ENCODE results near the gene SLC39A9.

Gene SLC39A9

DNA sequence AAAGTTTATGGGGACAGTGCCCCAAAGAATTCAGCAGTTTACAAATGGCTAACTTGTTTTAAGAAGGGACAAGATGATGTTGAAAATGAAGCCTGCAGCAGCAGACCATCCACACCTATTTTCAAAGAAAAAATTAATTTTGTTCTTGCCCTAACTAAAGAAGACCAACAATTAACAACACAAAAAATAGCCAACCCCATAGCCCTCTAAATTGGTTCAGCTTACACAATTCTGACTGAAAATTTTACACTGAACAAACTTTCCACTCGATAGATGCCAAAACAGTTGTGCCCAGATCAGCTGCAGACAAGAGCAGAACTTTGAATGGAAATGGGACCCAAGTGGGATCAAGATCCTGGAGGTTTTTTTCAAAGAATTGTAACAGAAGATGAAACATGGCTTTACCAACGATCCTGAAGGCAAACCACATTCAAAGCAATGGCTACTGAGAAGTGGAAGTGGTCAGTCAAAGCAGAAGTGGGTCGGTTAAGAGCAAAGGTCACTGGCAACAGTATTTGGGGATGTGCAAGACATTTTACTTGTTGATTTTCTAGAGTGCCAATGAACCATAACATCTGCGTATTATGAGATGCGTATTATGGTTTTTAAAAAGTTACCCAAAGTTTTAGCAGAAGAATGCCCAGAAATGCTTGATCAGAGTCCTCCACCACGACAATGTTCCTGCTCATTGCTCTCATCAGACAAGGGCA lies 30.0 kb downstream of the SLC39A9 start:
- no peak overlapping the region for H3K4me3 ChIP-seq (ENCODE audit: low read length)
- H3K27me3 ChIP-seq (ENCODE audit: control insufficient read depth, insufficient read depth, low read length): no peaks in the 10 kb centered on the region
- H3K9me3 ChIP-seq (replicated peaks; ENCODE audit: low read length): no peaks in the 10 kb centered on the region
- H3K4me1 ChIP-seq (ENCODE audit: control insufficient read depth, insufficient read depth, low read length): peaks cover 15% of the 10 kb centered on the region
- peaks cover 11% of the 10 kb centered on the region for H3K36me3 ChIP-seq (ENCODE audit: insufficient read depth, low read length)
- no peak overlapping the region for H3K9ac ChIP-seq (ENCODE audit: low read depth, low read length)
- H3K4me2 ChIP-seq (ENCODE audit: low read length): no peak overlapping the region

- H3K9me3 ChIP-seq (replicated peaks; ENCODE audit: low read length): no peaks in the 10 kb centered on the region
- H3K4me1 ChIP-seq (ENCODE audit: control insufficient read depth, insufficient read depth, low read length): peaks cover 5% of the 10 kb centered on the region
- no peak overlapping the region for H3K9ac ChIP-seq (ENCODE audit: low read depth, low read length)
- no peak overlapping the region for H3K4me3 ChIP-seq (ENCODE audit: low read length)
- H3K27me3 ChIP-seq (ENCODE audit: control insufficient read depth, insufficient read depth, low read length): no peaks in the 10 kb centered on the region
- H3K4me2 ChIP-seq (ENCODE audit: low read length): no peak overlapping the region
- peaks cover 11% of the 10 kb centered on the region for H3K36me3 ChIP-seq (ENCODE audit: insufficient read depth, low read length)
These were observed 31.2 kb downstream of the SLC39A9 start for GRCh38 chr14:69429643-69430042.

DNA sequence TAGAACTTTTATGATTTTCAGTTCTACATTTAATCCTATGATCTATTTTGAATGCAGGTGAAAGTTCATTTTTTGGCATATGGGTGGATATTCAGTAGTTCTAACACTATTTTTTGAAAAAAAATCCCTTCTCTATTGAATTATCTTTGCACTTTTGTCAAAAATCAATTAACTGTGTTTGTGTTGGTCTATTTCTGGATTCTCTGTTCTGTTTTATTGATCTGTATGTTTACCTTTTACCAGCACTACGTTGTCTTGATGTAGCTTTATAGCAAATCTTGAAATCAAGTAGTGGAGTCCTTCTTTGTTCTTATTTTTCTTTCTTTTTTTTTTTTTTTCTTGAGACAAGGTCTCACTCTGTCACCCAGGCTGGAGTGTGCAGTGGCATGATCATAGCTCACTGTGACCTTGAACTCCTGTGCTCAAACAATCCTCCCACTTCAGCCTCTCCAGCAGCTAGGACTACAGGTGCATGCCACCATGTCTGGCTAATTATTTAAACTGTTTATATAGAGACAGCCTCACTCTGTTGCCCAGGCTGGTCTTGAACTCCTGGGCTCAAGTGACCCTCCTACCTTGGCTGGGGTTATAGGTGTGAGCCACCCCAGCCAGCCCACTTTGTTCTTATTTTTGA lies 31.9 kb downstream of the SLC39A9 start:
- Histone ChIP-seq H3K4me1 (ENCODE audit: control insufficient read depth, insufficient read depth, low read length) (no peaks in the 10 kb centered on the region), H3K27me3 (ENCODE audit: control insufficient read depth, insufficient read depth, low read length) (no peaks in the 10 kb centered on the region), H3K4me2 (ENCODE audit: low read length) (no peak overlapping the region), H3K9ac (ENCODE audit: low read depth, low read length) (no peak overlapping the region), H3K9me3 (replicated peaks; ENCODE audit: low read length) (no peaks in the 10 kb centered on the region), H3K36me3 (ENCODE audit: insufficient read depth, low read length) (peaks cover 11% of the 10 kb centered on the region), H3K4me3 (ENCODE audit: low read length) (no peak overlapping the region)

DNA sequence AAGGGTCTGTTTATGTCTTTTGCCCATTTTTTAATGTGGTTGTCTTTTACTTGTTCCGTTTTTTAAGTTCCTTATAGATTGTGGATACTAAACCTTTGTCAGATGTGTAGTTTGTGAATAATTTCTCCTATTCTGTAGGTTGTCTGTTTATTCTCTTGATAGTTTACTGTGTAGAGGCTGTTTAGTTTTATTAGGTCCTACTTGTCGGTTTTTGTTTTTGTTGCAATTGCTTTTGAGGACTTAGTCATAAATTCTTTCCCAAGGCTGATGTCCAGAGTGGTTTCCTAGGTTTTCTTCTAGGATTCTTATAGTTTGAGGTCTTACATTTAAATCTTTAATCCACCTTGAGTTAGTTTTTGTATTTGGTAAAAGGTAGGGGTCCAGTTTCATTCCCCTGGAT lies 33.9 kb downstream of the SLC39A9 start:
- Histone ChIP-seq H3K4me1 (ENCODE audit: control insufficient read depth, insufficient read depth, low read length) (no peaks in the 10 kb centered on the region), H3K4me3 (ENCODE audit: low read length) (no peak overlapping the region), H3K9me3 (replicated peaks; ENCODE audit: low read length) (no peaks in the 10 kb centered on the region), H3K9ac (ENCODE audit: low read depth, low read length) (no peak overlapping the region), H3K27me3 (ENCODE audit: control insufficient read depth, insufficient read depth, low read length) (no peaks in the 10 kb centered on the region), H3K4me2 (ENCODE audit: low read length) (no peak overlapping the region), H3K36me3 (ENCODE audit: insufficient read depth, low read length) (no peaks in the 10 kb centered on the region)

DNA sequence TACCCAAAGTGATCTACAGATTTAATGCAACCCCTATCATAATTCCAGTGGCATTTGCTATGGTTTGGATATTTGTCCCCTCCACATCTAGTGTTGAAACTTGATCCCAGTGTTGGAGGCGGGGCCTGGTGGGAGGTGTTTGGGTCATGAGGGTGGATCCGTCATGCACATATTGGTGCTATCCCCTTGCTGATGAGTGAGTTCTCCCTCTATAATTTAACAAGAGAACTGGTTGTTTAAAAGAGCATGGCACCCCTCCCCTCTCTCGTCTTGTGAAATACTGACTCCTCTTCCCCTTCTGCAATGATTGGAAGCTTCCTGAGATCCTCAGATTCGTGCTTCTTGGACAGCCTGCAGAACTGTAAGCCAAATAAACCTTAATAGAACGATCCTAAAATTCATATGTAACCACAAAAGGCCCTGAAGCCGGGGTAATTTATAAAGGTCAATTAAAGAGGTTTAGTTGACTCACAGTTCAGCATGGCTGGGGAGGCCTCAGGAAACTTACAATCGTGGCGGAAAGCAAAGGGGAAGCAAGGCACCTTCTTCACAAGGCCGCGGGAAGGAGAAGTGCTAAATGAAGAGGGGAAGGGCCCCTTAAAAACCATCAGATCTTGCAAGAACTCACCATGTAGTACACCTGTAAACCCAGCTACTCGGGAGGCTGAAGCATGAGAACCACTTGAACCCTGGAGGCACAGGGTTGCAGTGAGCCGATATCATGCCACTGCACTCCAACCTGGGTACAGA lies 41.2 kb downstream of the SLC39A9 start:
- no peaks in the 10 kb centered on the region for H3K9me3 ChIP-seq (replicated peaks; ENCODE audit: low read length)
- H3K9ac ChIP-seq (ENCODE audit: low read depth, low read length): no peak overlapping the region
- H3K4me1 ChIP-seq (ENCODE audit: control insufficient read depth, insufficient read depth, low read length): peaks cover 5% of the 10 kb centered on the region
- no peak overlapping the region for H3K4me3 ChIP-seq (ENCODE audit: low read length)
- no peaks in the 10 kb centered on the region for H3K27me3 ChIP-seq (ENCODE audit: control insufficient read depth, insufficient read depth, low read length)
- no peak overlapping the region for H3K4me2 ChIP-seq (ENCODE audit: low read length)
- H3K36me3 ChIP-seq (ENCODE audit: insufficient read depth, low read length): peaks cover 4% of the 10 kb centered on the region

DNA sequence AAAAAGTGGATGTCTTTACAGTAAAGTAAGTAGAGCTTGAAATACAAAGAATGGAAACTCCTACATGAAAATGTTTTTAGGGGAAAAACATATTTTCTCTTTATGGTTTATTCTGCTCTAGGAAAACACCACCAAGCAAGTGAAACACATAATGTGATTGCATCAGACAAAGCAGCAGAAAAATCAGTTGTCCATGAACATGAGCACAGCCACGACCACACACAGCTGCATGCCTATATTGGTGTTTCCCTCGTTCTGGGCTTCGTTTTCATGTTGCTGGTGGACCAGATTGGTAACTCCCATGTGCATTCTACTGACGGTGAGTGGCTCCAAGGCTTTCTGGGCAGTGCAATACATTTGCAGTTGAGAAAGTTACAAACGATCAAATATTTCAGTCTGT lies 43.5 kb downstream of the SLC39A9 start:
- H3K36me3 ChIP-seq (ENCODE audit: insufficient read depth, low read length): peaks cover 4% of the 10 kb centered on the region
- H3K4me3 ChIP-seq (ENCODE audit: low read length): no peak overlapping the region

DNA sequence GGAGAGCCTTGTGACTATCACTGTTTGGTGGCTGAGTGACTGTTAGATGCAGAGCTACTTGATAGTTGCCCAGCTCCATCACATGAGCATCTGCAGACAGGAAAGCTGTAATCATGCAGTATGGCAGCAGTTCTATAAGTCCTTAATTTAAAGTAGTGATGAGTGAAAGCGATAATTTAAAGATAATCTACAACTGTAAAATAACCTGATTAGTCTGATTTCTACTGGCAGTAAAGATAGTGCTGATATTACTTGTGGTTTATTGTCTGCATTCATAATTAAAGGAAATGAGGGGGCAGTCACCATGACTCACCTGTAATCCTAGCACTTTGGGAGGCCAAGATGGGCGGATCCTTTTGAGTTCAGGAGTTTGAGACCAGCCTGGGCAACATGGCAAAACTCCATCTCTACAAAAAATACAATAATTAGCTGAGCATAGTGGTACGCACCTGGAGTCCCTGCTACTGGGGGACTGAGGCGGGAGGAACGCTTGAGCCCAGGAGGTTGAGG lies 44.9 kb downstream of the SLC39A9 start:
- no peak overlapping the region for H3K9ac ChIP-seq (ENCODE audit: low read depth, low read length)
- H3K4me2 ChIP-seq (ENCODE audit: low read length): no peak overlapping the region
- no peaks in the 10 kb centered on the region for H3K9me3 ChIP-seq (replicated peaks; ENCODE audit: low read length)
- peaks cover 4% of the 10 kb centered on the region for H3K36me3 ChIP-seq (ENCODE audit: insufficient read depth, low read length)
- H3K4me1 ChIP-seq (ENCODE audit: control insufficient read depth, insufficient read depth, low read length): peaks cover 5% of the 10 kb centered on the region
- no peak overlapping the region for H3K4me3 ChIP-seq (ENCODE audit: low read length)
- no peaks in the 10 kb centered on the region for H3K27me3 ChIP-seq (ENCODE audit: control insufficient read depth, insufficient read depth, low read length)

More for the DNA sequence above, 43.5 kb downstream of the SLC39A9 start:
- no peak overlapping the region for H3K9ac ChIP-seq (ENCODE audit: low read depth, low read length)
- H3K9me3 ChIP-seq (replicated peaks; ENCODE audit: low read length): no peaks in the 10 kb centered on the region
- H3K4me1 ChIP-seq (ENCODE audit: control insufficient read depth, insufficient read depth, low read length): peaks cover 5% of the 10 kb centered on the region
- H3K27me3 ChIP-seq (ENCODE audit: control insufficient read depth, insufficient read depth, low read length): no peaks in the 10 kb centered on the region
- H3K4me2 ChIP-seq (ENCODE audit: low read length): no peak overlapping the region

- Histone ChIP-seq H3K36me3 (ENCODE audit: insufficient read depth, low read length) (no peaks in the 10 kb centered on the region), H3K9me3 (replicated peaks; ENCODE audit: low read length) (no peaks in the 10 kb centered on the region), H3K9ac (ENCODE audit: low read depth, low read length) (no peak overlapping the region), H3K27me3 (ENCODE audit: control insufficient read depth, insufficient read depth, low read length) (no peaks in the 10 kb centered on the region), H3K4me3 (ENCODE audit: low read length) (no peak overlapping the region), H3K4me2 (ENCODE audit: low read length) (no peak overlapping the region), H3K4me1 (ENCODE audit: control insufficient read depth, insufficient read depth, low read length) (no peaks in the 10 kb centered on the region)
These were observed 50.7 kb downstream of the SLC39A9 start for GRCh38 chr14:69449216-69449615.

GRCh38 chr14:69451941-69452340 lies 53.4 kb downstream of the SLC39A9 start:
- H3K9ac ChIP-seq (ENCODE audit: low read depth, low read length): no peak overlapping the region
- H3K27me3 ChIP-seq (ENCODE audit: control insufficient read depth, insufficient read depth, low read length): no peaks in the 10 kb centered on the region
- no peak overlapping the region for H3K4me2 ChIP-seq (ENCODE audit: low read length)
- H3K36me3 ChIP-seq (ENCODE audit: insufficient read depth, low read length): peaks cover 14% of the 10 kb centered on the region
- no peak overlapping the region for H3K4me3 ChIP-seq (ENCODE audit: low read length)
- H3K9me3 ChIP-seq (replicated peaks; ENCODE audit: low read length): no peaks in the 10 kb centered on the region
- H3K4me1 ChIP-seq (ENCODE audit: control insufficient read depth, insufficient read depth, low read length): no peaks in the 10 kb centered on the region

DNA sequence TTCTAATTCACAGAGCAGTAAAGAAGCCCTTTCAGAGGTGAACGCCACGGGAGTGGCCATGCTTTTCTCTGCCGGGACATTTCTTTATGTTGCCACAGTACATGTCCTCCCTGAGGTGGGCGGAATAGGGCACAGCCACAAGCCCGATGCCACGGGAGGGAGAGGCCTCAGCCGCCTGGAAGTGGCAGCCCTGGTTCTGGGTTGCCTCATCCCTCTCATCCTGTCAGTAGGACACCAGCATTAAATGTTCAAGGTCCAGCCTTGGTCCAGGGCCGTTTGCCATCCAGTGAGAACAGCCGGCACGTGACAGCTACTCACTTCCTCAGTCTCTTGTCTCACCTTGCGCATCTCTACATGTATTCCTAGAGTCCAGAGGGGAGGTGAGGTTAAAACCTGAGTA lies 59.9 kb downstream of the SLC39A9 start:
- H3K9ac ChIP-seq (ENCODE audit: low read depth, low read length): no peak overlapping the region
- H3K27me3 ChIP-seq (ENCODE audit: control insufficient read depth, insufficient read depth, low read length): no peaks in the 10 kb centered on the region
- H3K9me3 ChIP-seq (replicated peaks; ENCODE audit: low read length): no peaks in the 10 kb centered on the region
- H3K4me3 ChIP-seq (ENCODE audit: low read length): no peak overlapping the region
- H3K4me1 ChIP-seq (ENCODE audit: control insufficient read depth, insufficient read depth, low read length): no peaks in the 10 kb centered on the region
- H3K4me2 ChIP-seq (ENCODE audit: low read length): no peak overlapping the region
- H3K36me3 ChIP-seq (ENCODE audit: insufficient read depth, low read length): peaks cover 41% of the 10 kb centered on the region

DNA sequence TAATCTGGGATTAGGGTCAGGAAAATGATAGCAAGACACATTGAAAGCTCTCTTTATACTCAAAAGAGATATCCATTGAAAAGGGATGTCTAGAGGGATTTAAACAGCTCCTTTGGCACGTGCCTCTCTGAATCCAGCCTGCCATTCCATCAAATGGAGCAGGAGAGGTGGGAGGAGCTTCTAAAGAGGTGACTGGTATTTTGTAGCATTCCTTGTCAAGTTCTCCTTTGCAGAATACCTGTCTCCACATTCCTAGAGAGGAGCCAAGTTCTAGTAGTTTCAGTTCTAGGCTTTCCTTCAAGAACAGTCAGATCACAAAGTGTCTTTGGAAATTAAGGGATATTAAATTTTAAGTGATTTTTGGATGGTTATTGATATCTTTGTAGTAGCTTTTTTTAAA lies 60.6 kb downstream of the SLC39A9 start:
- no peak overlapping the region for H3K4me2 ChIP-seq (ENCODE audit: low read length)
- H3K4me1 ChIP-seq (ENCODE audit: control insufficient read depth, insufficient read depth, low read length): no peaks in the 10 kb centered on the region
- no peaks in the 10 kb centered on the region for H3K9me3 ChIP-seq (replicated peaks; ENCODE audit: low read length)
- no peak overlapping the region for H3K4me3 ChIP-seq (ENCODE audit: low read length)
- H3K9ac ChIP-seq (ENCODE audit: low read depth, low read length): no peak overlapping the region
- peaks cover 41% of the 10 kb centered on the region for H3K36me3 ChIP-seq (ENCODE audit: insufficient read depth, low read length)
- no peaks in the 10 kb centered on the region for H3K27me3 ChIP-seq (ENCODE audit: control insufficient read depth, insufficient read depth, low read length)

Measured in skeletal muscle satellite cell (primary cell).